ENCODE results near the gene MT1X. TPM values are rescaled to one million over a fixed set of nuclear protein-coding genes. Genes with fewer than 3 reads are reported as not detected.
A peak's percentile ranks its signal among the peaks of the same experiment; 100 is the strongest.

Gene MT1X
- total RNA-seq, 2 donors from 2014 or later: 430 to 1,140 TPM

DNA sequence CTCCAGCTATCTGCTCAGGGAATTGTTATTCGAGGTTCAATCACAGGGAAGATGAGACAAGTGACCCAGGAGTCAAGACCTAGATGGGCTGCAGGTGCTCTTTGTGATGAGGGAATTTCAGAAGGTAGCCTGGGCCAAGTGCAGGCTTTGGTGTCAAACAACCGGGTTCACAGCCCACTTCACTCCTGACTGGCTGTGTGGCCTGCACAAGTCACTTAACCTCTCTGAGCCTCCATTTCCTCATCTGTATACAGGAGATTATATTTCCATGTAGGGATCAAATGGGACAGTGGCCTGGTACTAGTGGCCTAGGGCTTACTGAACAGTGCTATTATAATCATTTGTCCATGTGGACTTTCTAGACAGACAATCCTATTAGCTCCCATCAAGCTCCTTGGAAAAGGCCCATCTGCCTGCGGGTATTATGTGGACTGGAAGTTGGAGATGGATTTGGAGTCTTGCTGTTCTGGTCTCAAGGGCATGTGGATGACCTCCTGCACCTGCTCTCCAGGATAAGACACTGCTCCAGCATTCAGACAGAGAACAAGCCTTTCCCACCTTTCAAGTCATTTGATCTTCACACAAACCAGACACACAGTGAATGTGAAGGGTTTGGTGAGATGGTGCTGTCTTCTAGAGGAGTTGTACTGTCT is 3.1 kb upstream of the MT1X start:
- Histone ChIP-seq H3K27me3 (no peaks in the 10 kb centered on the region), H3K9me3 (no peaks in the 10 kb centered on the region), H3K4me1 (peaks cover 56% of the 10 kb centered on the region), H3K4me3 (no peak overlapping the region), H3K36me3 (replicated peaks in 1 of 2; ENCODE audit: insufficient read depth in 1 of 2, low read depth in 2 of 2) (no peaks in the 10 kb centered on the region), H3K27ac (peak overlapping the region in 1 of 4 donors; percentile 41)
- intact Hi-C loops (cut with DNase I): no loop called here
- WGBS, 2 donors: 63 to 74% methylated on average over 3 of the region's 3 CpGs
- ATAC-seq (no peak), DNase-seq (peak in 1 of 4 donors; percentile 4)
- TF ChIP-seq CTCF (IDR thresholded peaks at IDR 0.05) (no peak), POLR2A (IDR thresholded peaks at IDR 0.05) (no peak)

DNA sequence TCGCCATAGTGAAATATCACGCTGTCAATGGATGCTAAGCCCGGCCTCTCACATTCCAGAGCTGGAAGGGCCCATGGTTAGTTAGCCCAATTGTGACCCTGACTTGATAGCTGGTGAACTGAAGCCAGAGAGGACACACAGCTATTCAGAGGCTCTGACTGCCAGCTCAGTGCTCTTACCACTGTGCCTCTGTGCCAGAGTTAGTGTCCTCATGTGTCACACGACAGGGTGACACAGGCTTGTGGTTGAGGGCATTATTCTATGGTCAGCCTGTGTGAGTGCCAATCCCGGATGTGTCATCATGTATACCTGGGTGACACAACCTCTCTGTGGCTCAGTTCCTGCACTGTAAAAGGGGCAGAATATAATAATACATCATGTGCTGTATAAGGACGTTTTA is 2.5 kb upstream of the MT1X start:
- Histone ChIP-seq H3K27ac (peak overlapping the region in 1 of 4 donors; percentile 41), H3K36me3 (replicated peaks in 1 of 2; ENCODE audit: insufficient read depth in 1 of 2, low read depth in 2 of 2) (no peaks in the 10 kb centered on the region), H3K9me3 (no peaks in the 10 kb centered on the region), H3K4me1 (peaks cover 61% of the 10 kb centered on the region), H3K27me3 (no peaks in the 10 kb centered on the region), H3K4me3 (no peak overlapping the region)
- intact Hi-C loops (cut with DNase I): no loop called here
- TF ChIP-seq POLR2A (IDR thresholded peaks at IDR 0.05) (no peak), CTCF (IDR thresholded peaks at IDR 0.05) (no peak)
- ATAC-seq: no peak
- peak in 2 of 4 donors; percentile 5 to 8 for DNase-seq
- WGBS, 2 donors: 77 to 85% methylated on average over 5 to 6 of the region's 6 CpGs

- 3 to 7% methylated on average over 8 of the region's 8 CpGs for WGBS, 2 donors
- Histone ChIP-seq H3K27me3 (no peaks in the 10 kb centered on the region), H3K4me3 (peak overlapping the region; percentile 60 to 64), H3K4me1 (peaks cover 65% of the 10 kb centered on the region), H3K27ac (peak overlapping the region; percentile 65 to 93 (median 88)), H3K9me3 (no peaks in the 10 kb centered on the region), H3K36me3 (replicated peaks in 1 of 2; ENCODE audit: insufficient read depth in 1 of 2, low read depth in 2 of 2) (no peaks in the 10 kb centered on the region)
- TF ChIP-seq POLR2A (IDR thresholded peaks at IDR 0.05): no peak
- no peak for TF ChIP-seq CTCF (IDR thresholded peaks at IDR 0.05)
- DNase-seq (peak in 2 of 4 donors; percentile 35 to 41), ATAC-seq (no peak)
- intact Hi-C loops (cut with DNase I): no loop called here
Observed at GRCh38 chr16:56682703-56683397, 580 bp downstream of the MT1X start.

- Histone ChIP-seq H3K4me1 (peaks cover 63% of the 10 kb centered on the region), H3K27me3 (no peaks in the 10 kb centered on the region), H3K27ac (peak overlapping the region; percentile 65 to 93 (median 88)), H3K4me3 (peak overlapping the region; percentile 60 to 64), H3K9me3 (no peaks in the 10 kb centered on the region), H3K36me3 (replicated peaks in 1 of 2; ENCODE audit: insufficient read depth in 1 of 2, low read depth in 2 of 2) (no peaks in the 10 kb centered on the region)
- no peak for ATAC-seq
- intact Hi-C loops (cut with DNase I): no loop called here
- TF ChIP-seq CTCF (IDR thresholded peaks at IDR 0.05) (no peak), POLR2A (IDR thresholded peaks at IDR 0.05) (peak in 2 of 3 donors; percentile 17 to 45)
- 15 to 25% methylated on average over 5 of the region's 5 CpGs for WGBS, 2 donors
- peak; percentile 35 to 58 (median 48) for DNase-seq
Observed at GRCh38 chr16:56683424-56684172, 1.3 kb downstream of the MT1X start.
